Measurements from ENCODE around the gene TEX53. TPM values are rescaled to one million over a fixed set of nuclear protein-coding genes. Genes with fewer than 3 reads are reported as not detected.

The TEX53 gene
- total RNA-seq, 1 donor from 2014 or later = not detected

- intact Hi-C loops (cut with micrococcal nuclease) = loop anchor here (2.0 to 5.0 kb wide), 2 partner anchors 40 to 225 kb away; partner anchors contain the start of gene AKNA
Observed at GRCh38 chr9:114612272-114612923, 45.2 kb downstream of the TEX53 start.

DNA sequence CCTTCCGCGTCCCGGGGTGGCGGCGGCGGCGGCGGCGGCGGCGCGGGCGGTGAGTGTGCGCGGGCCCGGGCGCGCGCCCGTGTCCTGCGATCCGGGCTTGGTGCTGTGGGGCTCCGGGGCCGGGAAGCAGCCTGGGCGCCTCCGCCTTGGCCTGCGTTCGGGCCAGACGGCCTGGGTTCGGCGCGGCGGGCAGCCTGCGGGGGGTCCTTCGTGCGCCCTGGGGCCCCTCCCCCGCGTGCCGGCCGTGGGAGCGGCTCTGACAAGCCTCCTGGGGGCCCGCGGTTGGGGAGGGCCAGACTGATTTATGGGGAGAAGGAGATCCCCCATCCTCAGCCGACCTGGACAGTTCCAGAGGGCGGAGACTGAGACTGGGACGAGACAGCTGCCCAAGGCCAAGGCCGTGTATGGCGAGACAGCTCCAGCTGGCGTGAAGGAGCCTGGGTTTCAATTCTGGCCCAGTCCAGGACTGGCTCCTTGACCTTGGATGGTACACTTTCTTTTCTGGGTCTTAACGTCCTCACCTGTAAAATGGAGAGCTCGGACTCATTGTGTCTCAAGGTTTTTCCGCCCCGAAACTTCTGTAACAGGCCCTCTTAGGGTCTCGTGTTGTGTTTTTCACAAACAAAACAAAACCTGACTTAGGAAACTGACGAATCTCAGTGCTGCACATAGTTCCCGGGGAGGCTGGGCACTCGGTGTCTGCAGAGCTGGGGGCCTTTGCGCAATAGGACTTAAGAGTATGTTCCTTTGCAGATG, 45.9 kb downstream of the TEX53 start:
- intact Hi-C loops (cut with micrococcal nuclease) = loop anchor here (1.0 to 5.0 kb wide), 4 partner anchors 19 to 224 kb away; partner anchors contain the start of genes AKNA and ATP6V1G1

DNA sequence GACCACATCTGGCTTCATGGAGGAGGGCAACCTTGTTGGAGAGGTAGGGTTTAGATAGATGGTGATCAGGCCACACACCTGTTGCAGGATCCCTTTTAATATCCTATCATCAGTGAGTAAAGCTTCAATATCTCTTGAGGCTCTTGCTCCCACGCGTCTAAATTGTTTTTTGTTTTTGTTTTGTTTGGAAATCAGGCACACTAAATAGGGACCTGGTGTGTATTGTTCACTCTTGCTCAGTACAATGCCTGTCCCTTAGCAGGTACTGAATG, 49.1 kb downstream of the TEX53 start:
- intact Hi-C loops (cut with micrococcal nuclease) = no loop called here

DNA sequence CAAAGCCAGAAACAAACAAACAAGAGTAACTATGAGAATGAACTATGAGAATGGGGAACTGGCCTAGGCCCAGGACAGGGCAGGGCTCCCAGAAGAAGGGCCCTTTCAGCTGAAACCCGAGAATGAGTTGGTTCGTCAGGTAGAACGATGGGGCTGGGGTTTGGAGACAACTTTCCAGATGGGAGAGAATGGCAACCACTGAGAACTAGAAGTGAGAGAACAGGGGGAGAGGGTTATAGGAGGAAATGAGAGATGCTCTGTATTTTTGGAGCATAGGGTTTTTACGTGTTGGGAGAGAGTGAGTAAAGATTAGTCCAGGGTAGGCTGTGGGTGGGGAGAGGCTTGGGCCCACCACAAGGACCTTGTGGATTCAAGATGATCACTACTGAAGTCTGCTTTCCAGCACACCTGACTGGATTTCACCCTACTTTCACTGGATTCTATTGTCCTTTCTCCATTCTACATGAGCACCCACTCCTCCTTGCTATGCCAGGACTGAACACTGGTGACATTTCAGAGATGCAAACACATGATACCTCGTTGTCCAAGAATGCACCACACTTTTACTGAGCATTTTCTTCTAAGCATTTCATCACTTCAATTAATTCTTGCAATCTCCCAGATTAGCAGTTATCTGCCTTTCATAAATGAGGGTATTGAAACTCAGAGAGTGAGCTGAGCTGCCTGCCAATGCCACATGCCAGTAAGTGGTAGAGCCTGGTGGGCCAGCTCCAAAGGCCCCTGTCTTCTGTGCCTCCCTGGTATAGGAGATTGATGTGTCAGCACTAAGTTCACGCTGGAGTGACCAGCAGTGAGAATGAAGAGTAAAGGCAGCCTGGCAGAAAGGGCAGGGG, 49.7 kb downstream of the TEX53 start:
- intact Hi-C loops (cut with micrococcal nuclease) = no loop called here

DNA sequence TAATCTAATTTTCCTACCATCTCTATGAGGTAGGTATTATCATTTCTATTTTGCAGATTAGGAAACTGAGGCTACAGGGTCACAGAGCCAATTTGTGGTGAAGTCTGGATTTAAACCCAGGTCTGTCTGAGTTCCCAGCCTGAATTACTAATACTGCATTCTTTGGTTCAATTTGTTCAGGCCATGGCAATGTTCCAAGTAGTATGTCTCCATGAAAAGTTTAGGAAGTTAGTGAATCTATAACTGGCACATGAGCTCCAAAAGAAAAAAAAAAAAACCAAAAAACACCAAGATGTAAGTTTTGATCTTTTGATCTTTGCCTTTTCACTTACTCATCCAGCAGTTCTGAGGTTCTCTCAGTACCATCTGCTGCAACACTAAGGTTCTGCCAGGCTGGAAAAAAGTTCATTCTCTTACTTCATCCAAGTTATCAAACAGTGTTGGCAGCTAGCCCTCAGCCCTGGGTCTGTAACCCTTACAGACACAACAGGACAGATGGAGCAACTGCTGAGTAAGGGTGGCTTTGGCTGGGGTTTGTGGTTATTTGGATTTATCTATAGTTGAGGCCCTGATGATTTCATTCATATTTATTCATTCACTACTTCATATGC, 50.9 kb downstream of the TEX53 start:
- intact Hi-C loops (cut with micrococcal nuclease) = no loop called here

Other genes with a start within 250 kb of the TEX53 start
- gene WHRN, start 152.3 kb downstream of the TEX53 start, total RNA-seq = 0.39 and 0.52 TPM in 2 replicates
- gene ATP6V1G1, start 70.0 kb downstream of the TEX53 start, total RNA-seq = 76.6 and 77.6 TPM in 2 replicates
- 17.0 and 17.5 TPM in 2 replicates for gene TMEM268, start 46.5 kb downstream of the TEX53 start, total RNA-seq
- 0.30 TPM in 1 of 2 replicates, not detected in the other for gene TEX48, start 24.4 kb upstream of the TEX53 start, total RNA-seq
- gene TNFSF15, start 148.2 kb upstream of the TEX53 start, total RNA-seq = 0.64 and 0.73 TPM in 2 replicates